ENCODE data around the gene ATXN7. TPM values are rescaled to one million over a fixed set of nuclear protein-coding genes. Genes with fewer than 3 reads are reported as not detected.

Gene ATXN7
- total and polyA plus RNA-seq, 2 of the 4 experiments (the other 2 are of a cell fraction), result 8.6 to 13.6 TPM

- no peak overlapping the region for H2BK15ac ChIP-seq (ENCODE audit: low read depth, low read length)
- in situ Hi-C loops (cut with MboI; ENCODE audit: low sequenced_read_pairs) (loop anchor here (25.0 kb wide), 1 partner anchor 1383 kb away; no protein-coding TSS in a partner anchor), dilution Hi-C loops (cut with HindIII; ENCODE audit: low sequenced_read_pairs, unreplicated experiment) (no loop called here), intact Hi-C loops (cut with micrococcal nuclease) (loop anchor here (10.0 kb wide), 1 partner anchor 1370 kb away; no protein-coding TSS in a partner anchor)
- peaks cover 39% of the 10 kb centered on the region for H3K36me3 ChIP-seq (ENCODE audit: control insufficient read depth, insufficient read depth, low read length)
- POLR2A ChIA-PET (ENCODE audit: unreplicated experiment), result no interaction called here
- H4K8ac ChIP-seq (ENCODE audit: low read depth in 2 of 2, low read length in 2 of 2), result no peak overlapping the region
- DNase-seq, result no peak
- no peak overlapping the region for H3K18ac ChIP-seq (ENCODE audit: low read depth, low read length)
- H3K9ac ChIP-seq (ENCODE audit: low read depth, low read length), result no peak overlapping the region
- H3K27ac ChIP-seq (ENCODE audit: insufficient read depth, low read length), result no peak overlapping the region
- H3K9me3 ChIP-seq (ENCODE audit: control insufficient read depth, insufficient read depth, low read length), result no peaks in the 10 kb centered on the region
- H3K4me1 ChIP-seq (ENCODE audit: control insufficient read depth, insufficient read depth, low read length), result 0 out of 2 replicates have a peak, but pooled peaks cover 4% of the 10 kb centered on the region
- H2AK9ac ChIP-seq (replicated peaks; ENCODE audit: low read depth, low read length, poor library complexity), result no peak overlapping the region
- H4K91ac ChIP-seq (ENCODE audit: insufficient read depth, low read depth, low read length), result no peak overlapping the region
- ATAC-seq (ENCODE audit: low read depth), result no peak
- H2BK5ac ChIP-seq (ENCODE audit: low read depth, low read length, poor library complexity, severe bottlenecking), result no peak overlapping the region
- no peak overlapping the region for H4K5ac ChIP-seq (ENCODE audit: low read depth, low read length)
- H2BK120ac ChIP-seq (ENCODE audit: low read depth, low read length), result no peak overlapping the region
- CTCF ChIA-PET, result interaction anchor here (1.0 kb wide), 1 partner anchor 33 kb away, joined by 4 read pairs; no protein-coding TSS in a partner anchor
- 81% methylated on average over 4 of the region's 5 CpGs; no CpG with 5 or more reads in 1 of the 2 experiments for WGBS, 2 experiments (ENCODE audit: extremely low coverage in 2 of 2, insufficient read length in 1 of 2)
- H3K4me3 ChIP-seq (ENCODE audit: insufficient read depth, low read depth, low read length), result no peak overlapping the region
- no peak overlapping the region for H3K14ac ChIP-seq (replicated peaks; ENCODE audit: low read depth, low read length)
- peaks cover 3% of the 10 kb centered on the region; the same call in 1 of the 2 replicates for H3K9me1 ChIP-seq (ENCODE audit: insufficient read depth, low read length)
- H3K4ac ChIP-seq (ENCODE audit: low read depth, low read length), result no peak overlapping the region
- BruUV-seq (replicated peaks), result no TSS peak
- H3K27me3 ChIP-seq (ENCODE audit: control insufficient read depth, insufficient read depth, low read length), result no peaks in the 10 kb centered on the region
- no peak overlapping the region for H2AFZ ChIP-seq (replicated peaks; ENCODE audit: low read length, poor library complexity)
- no peaks in the 10 kb centered on the region; the same call in 1 of the 2 replicates for H4K20me1 ChIP-seq (ENCODE audit: insufficient read depth, low read length)
- no peak for TF ChIP-seq RFX5 (IDR thresholded peaks at IDR 0.05; ENCODE audit: low read depth, low read length)
- TF ChIP-seq NFE2L2 (IDR thresholded peaks at IDR 0.05; ENCODE audit: low read depth, low read length), result no peak
- no peak overlapping the region for H3K4me2 ChIP-seq (ENCODE audit: low read depth, low read length)
- no peak overlapping the region for H2BK20ac ChIP-seq (ENCODE audit: low read depth, low read length)
- H3K23ac ChIP-seq (ENCODE audit: low read depth, low read length), result no peak overlapping the region
- peaks cover 16 to 27% of the 10 kb centered on the region in 2 experiments for H3K79me1 ChIP-seq (ENCODE audit: low read depth in 1 of 2, low read length in 2 of 2)
- no peak overlapping the region for H3K56ac ChIP-seq (ENCODE audit: extremely low read depth, insufficient read depth, low read length)
- no peak overlapping the region for H2AK5ac ChIP-seq (ENCODE audit: low read depth, low read length)
Observed at GRCh38 chr3:63995086-63995485, 131.4 kb downstream of the ATXN7 start.
